Astrocyte of the spinal cord (primary cell): Measurements from ENCODE around the gene HMSD.

ENCODE experiments used
- DNase-seq: peaks from one replicate; pipeline ENCODE4 v3.0.0; 2011; ENCODE audit warnings: low read depth, low spot score
- H3K4me3 ChIP-seq: 2 replicates; pipeline ENCODE4 v1.5.1; 2011; ENCODE audit warnings: low read depth, mild to moderate bottlenecking, low read length, moderate library complexity
- CTCF ChIP-seq: IDR thresholded peaks from 2 replicates; pipeline ENCODE4 v1.5.1; 2012; ENCODE audit warnings: low read depth, mild to moderate bottlenecking, low read length, inconsistent platforms
- in situ Hi-C: cut with HindIII; loops from 2 replicates; pipeline ENCODE4 v1.10.0; 2017; ENCODE audit warnings: low sequenced_read_pairs

The HMSD gene

GRCh38 chr18:63951302-63951705 is 2.2 kb downstream of the HMSD start:
- peak; percentile 59 for DNase-seq
- in situ Hi-C loops: no loop called here
- H3K4me3 ChIP-seq: no peak overlapping the region
- peak; percentile 41 for TF ChIP-seq CTCF

- no peak overlapping the region for H3K4me3 ChIP-seq
- no peak for DNase-seq
- no peak for TF ChIP-seq CTCF
- in situ Hi-C loops: no loop called here
Observed at GRCh38 chr18:63953811-63954210, 4.7 kb downstream of the HMSD start.

GRCh38 chr18:63956755-63957154 is 7.7 kb downstream of the HMSD start:
- no peak for DNase-seq
- no peak for TF ChIP-seq CTCF
- in situ Hi-C loops: no loop called here
- no peak overlapping the region for H3K4me3 ChIP-seq

- in situ Hi-C loops: no loop called here
Observed at GRCh38 chr18:63960891-63961290, 11.8 kb downstream of the HMSD start.

GRCh38 chr18:63961435-63961980 is 12.4 kb downstream of the HMSD start:
- DNase-seq: no peak
- in situ Hi-C loops: no loop called here
- no peak overlapping the region for H3K4me3 ChIP-seq
- TF ChIP-seq CTCF: no peak

More at GRCh38 chr18:63960891-63961290, 11.8 kb downstream of the HMSD start:
- no peak for TF ChIP-seq CTCF
- H3K4me3 ChIP-seq: no peak overlapping the region
- DNase-seq: no peak

GRCh38 chr18:63962137-63962536 is 13.0 kb downstream of the HMSD start:
- no peak for TF ChIP-seq CTCF
- in situ Hi-C loops: no loop called here
- DNase-seq: no peak
- no peak overlapping the region for H3K4me3 ChIP-seq
